ENCODE data around the gene PCDH8.
"Not testable (repeated sequence)": the region's sequence is repeated elsewhere in the genome, so short reads cannot be mapped to it uniquely, and the experiment has no call there.

The PCDH8 gene

GRCh38 chr13:52850396-52851136 is 2.1 kb upstream of the PCDH8 start:
- DNase-seq, result no peak

DNA sequence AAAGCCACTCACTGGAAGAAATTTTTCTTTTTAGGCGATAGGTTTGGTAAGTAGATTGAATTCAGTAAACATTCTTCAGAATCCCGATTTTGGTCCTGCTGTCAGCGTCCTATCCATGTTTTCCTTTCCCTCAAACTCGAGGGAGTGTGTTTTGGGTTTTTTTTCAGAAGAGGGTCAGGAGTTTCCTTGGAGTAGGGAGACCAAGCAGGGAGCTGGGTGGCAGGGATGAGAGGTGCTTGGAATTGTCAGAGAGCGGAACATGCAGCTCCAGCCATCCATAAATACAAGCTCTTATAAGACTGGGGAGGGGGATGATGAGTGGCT is 1.6 kb upstream of the PCDH8 start:
- DNase-seq, result no peak

DNA sequence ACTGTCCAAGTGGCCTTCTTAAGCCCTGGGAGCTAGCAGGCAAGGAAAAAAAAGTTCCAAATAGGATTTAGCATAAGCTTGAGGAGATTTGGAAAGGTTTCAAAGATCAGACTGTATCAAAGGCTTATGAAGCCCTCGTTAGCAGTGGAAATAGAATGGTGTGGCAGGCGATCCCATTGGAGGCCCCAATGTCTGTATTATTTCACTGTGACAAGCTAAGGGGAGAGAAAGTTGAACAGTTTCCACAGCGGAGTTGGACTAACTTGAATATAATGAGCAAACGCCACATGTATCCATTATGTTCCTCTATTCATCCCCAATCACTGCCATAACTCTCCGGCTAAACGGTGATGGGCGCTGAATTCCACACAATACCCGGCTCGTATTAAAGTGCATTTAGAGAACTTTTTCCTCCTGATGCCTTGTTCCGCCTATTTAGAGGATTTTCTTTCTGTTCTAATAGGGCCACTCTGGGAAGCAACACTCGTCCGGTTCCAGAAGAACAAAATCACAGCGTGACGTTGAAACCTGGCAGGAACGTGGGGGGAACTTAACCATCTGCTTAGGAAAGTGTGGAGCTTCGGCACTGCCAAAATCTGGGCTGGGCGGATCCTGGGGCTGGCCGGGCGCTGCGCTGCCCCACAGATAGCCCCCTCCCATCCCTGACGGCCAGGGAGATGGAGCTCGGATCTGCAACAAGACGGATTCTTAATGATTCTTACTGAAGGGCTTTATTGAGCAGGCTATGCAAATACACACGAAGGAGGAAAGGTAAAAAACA is 1.0 kb upstream of the PCDH8 start:
- no peak for DNase-seq

DNA sequence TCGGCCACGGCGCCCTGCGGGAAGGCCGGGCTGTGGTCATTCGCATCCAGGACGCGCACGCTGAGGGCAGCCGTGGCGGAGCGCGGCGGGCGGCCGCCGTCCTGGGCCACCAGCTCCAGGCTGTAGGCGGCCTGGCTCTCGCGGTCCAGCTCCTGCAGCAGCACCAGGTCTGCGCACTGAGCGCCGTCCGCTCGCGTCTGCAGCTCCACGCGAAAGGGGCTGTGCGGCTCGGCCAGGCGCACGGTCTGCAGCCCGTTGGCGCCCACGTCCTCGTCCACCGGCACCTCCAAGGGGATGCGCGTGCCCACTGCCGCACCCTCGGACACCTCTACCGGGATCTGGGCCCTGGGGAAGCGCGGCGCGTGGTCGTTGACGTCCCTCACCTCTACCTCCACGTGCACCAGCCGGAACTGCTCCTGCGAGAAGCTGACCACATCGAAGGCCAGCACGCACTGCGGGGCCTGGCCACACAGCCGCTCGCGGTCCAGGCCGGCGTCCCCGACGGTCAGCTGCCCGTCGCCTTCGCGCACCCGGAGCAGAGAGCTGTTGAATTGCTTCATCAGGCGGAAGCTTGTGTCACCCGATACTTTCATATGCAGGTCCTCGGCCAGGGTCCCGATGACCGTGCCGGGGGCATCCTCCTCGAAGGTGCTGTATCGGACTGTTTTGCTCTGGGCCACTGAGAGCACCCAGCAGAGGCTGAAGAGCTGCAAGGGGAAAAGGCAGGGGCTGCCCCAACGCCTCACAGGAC is 583 bp downstream of the PCDH8 start:
- no peak for DNase-seq

GRCh38 chr13:52847322-52847681 is 1.1 kb downstream of the PCDH8 start:
- no peak for DNase-seq

GRCh38 chr13:52846567-52847321 is 1.7 kb downstream of the PCDH8 start:
- DNase-seq, result no peak

DNA sequence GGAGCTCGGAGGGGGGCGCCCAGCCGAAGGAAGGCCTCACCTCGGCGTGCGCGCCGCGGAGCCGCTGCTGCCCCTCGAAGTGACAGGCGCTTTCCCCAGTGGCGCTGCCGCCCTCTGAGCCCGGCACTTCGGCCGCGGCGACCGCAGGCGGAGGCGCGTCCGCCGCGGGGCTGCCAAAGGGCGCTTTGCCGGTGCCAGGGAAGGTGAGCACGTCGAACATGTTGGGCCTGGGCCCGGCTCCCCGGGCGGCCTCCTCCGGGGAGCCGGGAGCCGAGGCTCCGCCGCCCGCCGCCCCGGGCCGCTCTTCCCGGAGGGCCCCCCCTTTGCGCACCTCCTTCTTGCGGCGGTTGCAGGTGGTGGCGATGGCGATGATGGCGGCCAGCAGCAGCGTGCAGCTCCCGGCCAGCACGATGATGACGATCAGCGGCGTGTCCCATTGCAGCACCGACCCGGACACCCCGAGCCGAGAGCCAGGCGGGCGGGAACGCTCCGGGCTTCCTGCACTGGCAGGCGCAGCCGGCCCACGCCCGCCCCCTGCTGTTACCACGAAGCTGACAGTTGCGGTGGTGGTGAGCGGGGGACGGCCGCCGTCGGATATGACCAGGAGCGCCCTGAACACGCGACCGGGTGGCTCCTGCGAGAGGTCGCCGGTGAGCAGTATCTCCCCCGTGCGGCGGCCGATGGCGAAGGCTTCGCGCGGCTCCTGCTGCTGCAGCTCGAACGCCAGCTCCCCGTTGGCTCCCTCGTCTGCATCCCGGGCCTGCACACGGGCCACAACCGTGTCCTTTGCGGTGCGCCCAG is 2.5 kb downstream of the PCDH8 start:
- DNase-seq, result no peak

DNA sequence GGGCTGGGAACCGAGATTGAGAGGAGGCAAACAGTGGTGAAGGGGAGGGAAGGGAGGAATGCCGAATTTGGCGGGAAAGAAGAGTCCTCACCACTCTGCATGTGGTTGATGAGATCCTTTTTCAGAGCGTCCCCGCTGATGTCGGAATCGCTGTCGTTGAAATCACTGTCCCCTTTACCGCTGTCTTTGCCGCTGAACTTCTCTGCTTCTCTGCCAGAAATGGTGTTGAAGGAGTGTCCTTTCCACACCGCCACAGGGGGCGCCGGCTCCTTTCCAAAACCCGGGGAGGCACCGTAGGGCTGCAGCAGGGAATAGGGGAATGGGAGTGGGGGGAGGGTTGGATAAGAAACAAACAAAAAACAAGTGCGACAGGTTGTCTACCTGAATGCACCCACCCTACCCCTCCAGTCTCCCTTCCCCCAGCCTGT is 3.1 kb downstream of the PCDH8 start:
- no peak for DNase-seq

DNA sequence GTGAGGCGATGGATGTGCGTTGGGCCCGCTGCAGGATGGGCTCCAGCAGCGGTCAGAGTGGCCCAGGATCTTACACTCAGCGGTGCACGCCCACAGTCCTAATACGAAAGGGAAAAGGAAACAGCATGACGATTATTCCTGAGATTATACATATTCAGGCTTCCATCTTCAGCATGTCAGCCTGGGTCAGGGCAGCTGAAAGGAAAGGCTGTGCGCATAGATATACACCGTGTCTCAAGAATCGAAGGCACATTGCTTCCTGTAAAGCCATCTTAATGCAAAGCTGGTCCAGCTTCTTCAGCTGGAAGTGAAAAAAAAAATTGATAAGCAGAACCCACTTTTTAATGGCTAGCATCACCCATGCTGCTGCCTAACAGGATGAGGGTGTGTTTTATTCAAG is 3.6 kb downstream of the PCDH8 start:
- no peak for DNase-seq

GRCh38 chr13:52842441-52842840 is 6.0 kb downstream of the PCDH8 start:
- DNase-seq, result no peak

DNA sequence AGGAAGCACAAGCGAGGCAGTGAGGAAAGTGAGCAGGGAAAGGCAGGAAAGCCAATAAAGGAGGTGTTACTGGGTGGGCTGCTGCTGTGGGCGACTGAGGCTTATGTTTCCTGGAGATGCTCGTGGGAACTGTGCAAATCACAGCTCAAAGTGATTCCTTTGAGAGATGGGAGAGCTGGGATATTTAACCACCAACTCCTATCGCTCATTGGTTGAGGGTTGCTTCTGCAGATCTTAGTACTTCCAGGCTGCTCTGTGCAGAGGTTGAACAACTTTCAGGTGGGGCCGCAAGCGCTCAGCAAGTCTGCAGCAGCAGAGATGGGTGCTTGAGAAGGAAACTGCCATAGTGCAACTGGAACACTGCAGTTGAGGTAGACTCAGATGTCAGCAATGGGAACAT is 8.4 kb downstream of the PCDH8 start:
- DNase-seq, result no peak

GRCh38 chr13:52838433-52839107 is 9.9 kb downstream of the PCDH8 start:
- DNase-seq, result no peak

- DNase-seq, result no peak
These were observed 10.6 kb downstream of the PCDH8 start for GRCh38 chr13:52837850-52838249.

- DNase-seq, result no peak
These were observed 13.2 kb downstream of the PCDH8 start for GRCh38 chr13:52835071-52835839.

DNA sequence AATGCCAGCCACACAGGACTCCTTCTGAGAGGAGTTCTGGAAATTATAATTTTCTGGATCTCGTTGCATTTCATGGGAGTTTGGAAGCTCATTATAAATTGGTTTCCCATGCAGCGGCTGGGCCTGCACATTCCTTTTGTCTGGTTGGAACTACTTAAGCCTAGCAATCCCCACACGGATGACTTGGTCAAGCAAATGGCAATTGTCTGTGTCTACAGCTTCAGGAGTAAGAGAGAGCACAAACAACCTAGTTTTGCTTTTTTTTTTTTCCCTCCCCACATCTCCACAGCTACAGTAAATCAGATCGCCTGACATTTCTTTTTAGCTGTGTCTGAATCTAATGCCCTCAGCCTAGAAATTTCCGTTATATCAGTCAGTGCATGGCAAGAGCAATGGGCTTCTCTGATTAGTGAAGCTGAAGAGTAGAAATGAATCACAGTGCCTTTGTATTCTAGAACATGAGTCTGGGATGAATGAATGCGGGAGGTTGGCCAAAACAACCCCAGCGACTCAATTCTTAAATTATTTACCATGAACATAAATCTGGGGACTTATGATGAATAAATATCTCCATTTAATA is 15.1 kb downstream of the PCDH8 start:
- no peak for DNase-seq

GRCh38 chr13:52832313-52832712 is 16.1 kb downstream of the PCDH8 start:
- no peak for DNase-seq

DNA sequence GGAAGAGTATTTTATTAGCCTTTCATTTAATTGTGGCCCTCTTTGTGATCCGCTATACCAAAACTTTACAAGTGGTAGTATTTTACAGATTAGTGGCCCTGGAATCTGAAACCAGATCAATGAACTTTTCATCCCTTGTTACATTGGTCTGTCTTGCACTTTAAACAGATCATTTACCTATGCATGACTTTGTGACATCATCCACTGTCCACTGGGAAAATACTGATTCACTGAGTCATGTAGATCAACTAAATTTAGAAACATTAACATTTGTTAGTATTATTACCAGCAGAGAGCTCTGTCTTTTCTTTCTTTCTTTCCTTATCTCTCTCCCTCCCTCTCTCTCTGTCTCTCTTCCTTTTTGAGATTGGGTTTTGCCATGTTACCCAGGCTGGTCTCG is 17.5 kb downstream of the PCDH8 start:
- no peak for DNase-seq

DNA sequence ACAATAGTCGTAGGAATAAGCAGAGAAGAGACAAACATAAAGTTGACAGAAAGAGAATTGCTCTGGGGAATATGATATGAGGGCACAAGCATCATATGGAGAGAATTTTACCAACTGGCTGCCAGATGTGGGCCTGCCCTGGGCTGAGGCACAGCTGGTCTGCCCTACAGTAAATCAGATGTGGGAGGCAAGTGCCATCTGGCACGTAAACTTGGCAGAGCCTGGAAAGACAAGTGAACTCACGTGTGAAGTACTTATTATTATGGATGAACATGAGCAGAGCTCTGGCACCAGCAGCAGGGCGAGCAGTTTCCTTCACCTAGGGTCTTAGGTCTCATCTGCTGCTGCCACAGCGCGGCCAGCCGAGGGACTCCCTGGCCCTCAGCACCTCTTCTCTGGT is 20.6 kb downstream of the PCDH8 start:
- no peak for DNase-seq

DNA sequence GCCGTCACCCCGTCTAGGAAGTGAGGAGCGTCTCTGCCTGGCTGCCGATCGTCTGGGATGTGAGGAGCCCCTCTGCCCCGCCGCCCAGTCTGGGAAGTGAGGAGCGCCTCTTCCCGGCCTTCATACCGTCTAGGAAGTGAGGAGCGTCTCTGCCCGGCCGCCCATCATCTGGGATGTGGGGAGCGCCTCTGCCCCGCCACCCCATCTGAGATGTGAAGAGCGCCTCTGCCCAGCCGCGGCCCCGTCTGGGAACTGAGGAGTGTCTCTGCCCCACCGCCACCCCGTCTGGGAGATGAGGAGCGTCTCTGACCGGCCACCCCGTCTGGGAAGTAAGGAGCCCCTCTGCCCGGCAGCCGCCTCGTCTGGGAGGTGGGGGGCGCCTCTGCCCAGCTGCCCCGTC is 30.6 kb downstream of the PCDH8 start:
- not testable (repeated sequence) for DNase-seq

- no peak for DNase-seq
These were observed 33.1 kb downstream of the PCDH8 start for GRCh38 chr13:52815330-52815729.

All from central memory CD4-positive, alpha-beta T cell (primary cell).